Testis (tissue), 3 donors: ENCODE results near the gene KLHL3. TPM values are rescaled to one million over a fixed set of nuclear protein-coding genes. Genes with fewer than 3 reads are reported as not detected.
"Not testable (repeated sequence)": the region's sequence is repeated elsewhere in the genome, so short reads cannot be mapped to it uniquely, and the experiment has no call there.

Experiments
- DNase-seq: peaks from one replicate; pipeline ENCODE4 v3.0.0-alpha.2; 2019
- H3K27ac ChIP-seq, 2 donors: fragments of 200-600 bp; sonication (generic); one replicate each; pipeline ENCODE4 v1.5.1; 2019
- H3K27me3 ChIP-seq: fragments of 200-600 bp; sonication (generic); one replicate; pipeline ENCODE4 v1.5.1; 2019
- H3K36me3 ChIP-seq: fragments of 200-600 bp; sonication (generic); one replicate; pipeline ENCODE4 v1.5.1; 2017; ENCODE audit warnings: low read depth; ENCODE audit errors: missing control alignments
- H3K4me1 ChIP-seq: fragments of 200-600 bp; sonication (generic); one replicate; pipeline ENCODE4 v1.5.1; 2019
- H3K4me3 ChIP-seq, 2 donors: fragments of 200-600 bp; sonication (generic); one replicate each; pipeline ENCODE4 v1.5.1; 2017 to 2019
- H3K9me3 ChIP-seq: fragments of 200-600 bp; sonication (generic); one replicate; pipeline ENCODE4 v1.5.1; 2017
- CTCF ChIP-seq, 3 experiments: fragments of 450-650 bp in 2 of 3; fragments of 200-600 bp in 1 of 3; sonication (generic) in 1 of 3; IDR thresholded peaks; one replicate each; pipeline ENCODE4 v1.5.1; 2016 to 2019; ENCODE audit warnings: antibody characterized with exemption in 3 of 3, mild to moderate bottlenecking in 2 of 3, moderate library complexity in 1 of 3
- POLR2A ChIP-seq: fragments of 450-650 bp; IDR thresholded peaks from one replicate; pipeline ENCODE4 v1.6.1; 2017; ENCODE audit warnings: antibody characterized with exemption, mild to moderate bottlenecking, moderate library complexity
- WGBS, 2 donors: methylation state at CpG; one replicate each; pipeline ENCODE4 v1.1.5; 2018; 5-methylcytosine and 5-hydroxymethylcytosine counted together
- intact Hi-C: fragments of 100-400 bp; cut with DNase I; formaldehyde crosslinking; loops from one replicate; pipeline ENCODE4 v1.15.1; 2023; ENCODE audit warnings: low total_unique reads
- polyA plus RNA-seq: library from polyadenylated mRNA; stranded (reverse); fragments of 350-450 nt; fragmentation: Illumina TruSeq; extraction: RNeasy Lipid Tissue Mini Kit (QIAGEN cat#74804); gene quantifications from one replicate; pipeline ENCODE4 v1.2.3, GENCODE V29; 2014; ENCODE audit warnings: low read depth, low replicate concordance; ENCODE audit not compliant: insufficient read depth
- total RNA-seq, 2 donors: library from RNA; depleted of rRNA; stranded (reverse); fragments of >200 nt; gene quantifications; one replicate each; pipeline ENCODE4 v1.2.3, GENCODE V29; 2016

Gene KLHL3
- total and polyA plus RNA-seq, 3 donors from 2014 or later, result 13.7 to 35.0 (median 26.2) TPM

- WGBS, 2 donors, result 82 to 83% methylated on average over 3 of the region's 3 CpGs
- intact Hi-C loops, result no loop called here
- H3K27ac ChIP-seq, result no peak overlapping the region
- no peak overlapping the region for H3K4me3 ChIP-seq
- H3K9me3 ChIP-seq, result no peaks in the 10 kb centered on the region
- TF ChIP-seq POLR2A, result no peak
- no peak for TF ChIP-seq CTCF (IDR thresholded peaks at IDR 0.05)
- no peaks in the 10 kb centered on the region for H3K27me3 ChIP-seq
- no peaks in the 10 kb centered on the region for H3K36me3 ChIP-seq
- DNase-seq, result no peak
- H3K4me1 ChIP-seq, result no peaks in the 10 kb centered on the region
Observed at GRCh38 chr5:137651022-137651421, 84.9 kb downstream of the KLHL3 start.

DNA sequence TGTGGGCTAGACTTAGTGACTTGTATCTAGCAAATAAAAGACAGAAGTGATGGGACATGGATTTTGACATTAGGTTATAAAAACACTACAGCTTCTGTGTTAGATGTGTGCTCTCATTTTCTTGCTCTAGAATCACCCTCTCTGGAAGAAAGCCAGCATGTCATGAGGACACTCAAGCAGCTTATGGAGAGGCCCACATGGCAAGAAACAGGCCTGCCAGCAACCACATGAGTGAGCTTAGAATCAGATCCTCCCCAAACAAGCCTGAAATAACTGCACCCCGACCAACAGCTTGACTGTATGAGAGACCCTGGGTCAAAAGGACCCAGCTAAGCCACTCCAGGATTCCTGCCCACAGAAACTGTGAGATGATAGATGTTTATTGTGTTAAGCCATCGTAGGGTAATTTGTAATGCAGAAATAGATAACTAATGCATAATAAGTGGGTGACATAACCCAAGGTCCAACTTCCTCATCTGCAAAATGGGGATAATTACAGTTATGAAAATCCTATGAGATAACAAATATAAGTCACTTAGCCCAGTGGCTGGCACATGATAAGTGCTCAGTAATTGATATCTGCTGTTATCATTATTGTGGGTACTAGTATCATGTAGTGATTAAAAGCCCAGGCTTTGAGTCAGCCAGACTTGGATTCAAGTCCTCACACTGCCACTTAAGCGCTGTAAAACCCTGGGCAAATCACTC lies 86.5 kb downstream of the KLHL3 start:
- no peaks in the 10 kb centered on the region for H3K4me1 ChIP-seq
- no peak overlapping the region for H3K4me3 ChIP-seq
- H3K36me3 ChIP-seq, result no peaks in the 10 kb centered on the region
- WGBS, 2 donors, result 83 to 86% methylated on average over 3 of the region's 3 CpGs
- H3K27me3 ChIP-seq, result no peaks in the 10 kb centered on the region
- no peaks in the 10 kb centered on the region for H3K9me3 ChIP-seq
- no peak for TF ChIP-seq CTCF (IDR thresholded peaks at IDR 0.05)
- no peak for TF ChIP-seq POLR2A
- DNase-seq, result no peak
- intact Hi-C loops, result no loop called here
- no peak overlapping the region for H3K27ac ChIP-seq

DNA sequence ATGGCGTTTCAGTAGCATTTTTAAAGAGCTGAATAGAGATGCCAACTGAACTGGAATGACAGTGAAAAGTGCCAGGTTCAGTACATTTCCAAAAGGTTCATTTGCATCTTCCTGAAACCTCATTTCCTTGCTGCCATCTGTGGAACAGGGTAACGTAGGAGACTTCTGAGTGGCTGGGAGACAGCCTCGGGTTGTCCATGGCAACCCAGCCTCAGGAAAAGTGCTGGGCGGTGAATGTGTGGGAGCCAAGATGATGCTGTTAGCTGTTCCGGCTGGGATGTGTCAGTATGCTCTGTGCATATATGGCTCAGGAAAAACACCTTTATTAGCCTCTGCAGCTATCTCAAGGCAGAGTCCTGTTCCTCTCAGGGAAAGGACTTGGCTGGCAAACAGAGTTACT lies 87.5 kb downstream of the KLHL3 start:
- intact Hi-C loops, result no loop called here

DNA sequence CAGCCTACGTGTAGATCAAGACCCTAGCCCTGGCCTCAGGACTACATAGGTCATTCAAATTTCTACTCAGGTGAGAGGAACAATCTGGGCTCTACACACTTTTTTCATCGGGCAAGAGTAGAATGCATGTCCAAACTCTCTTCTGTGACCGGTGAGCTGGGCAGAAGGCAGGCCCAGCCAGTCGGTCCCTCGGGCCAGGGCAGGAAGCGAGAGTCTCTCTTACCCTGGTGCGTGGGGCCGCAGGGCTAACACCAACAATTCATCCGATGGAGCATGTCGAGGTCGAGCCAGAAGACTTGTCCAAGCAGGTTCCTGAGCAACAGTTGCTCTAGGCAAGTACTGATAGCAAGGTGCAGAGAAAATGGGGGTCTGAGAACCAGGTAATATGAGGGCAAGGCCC lies 88.5 kb downstream of the KLHL3 start:
- no peaks in the 10 kb centered on the region for H3K4me1 ChIP-seq
- H3K27ac ChIP-seq, result no peak overlapping the region
- WGBS, 2 donors, result 95 to 97% methylated on average over 11 of the region's 11 CpGs
- DNase-seq, result no peak
- no peak overlapping the region for H3K4me3 ChIP-seq
- no peaks in the 10 kb centered on the region for H3K9me3 ChIP-seq
- intact Hi-C loops, result no loop called here
- no peaks in the 10 kb centered on the region for H3K36me3 ChIP-seq
- TF ChIP-seq CTCF (IDR thresholded peaks at IDR 0.05), result no peak
- no peak for TF ChIP-seq POLR2A
- no peaks in the 10 kb centered on the region for H3K27me3 ChIP-seq

More for the DNA sequence above, 87.5 kb downstream of the KLHL3 start:
- H3K4me3 ChIP-seq, result no peak overlapping the region
- no peaks in the 10 kb centered on the region for H3K36me3 ChIP-seq
- H3K9me3 ChIP-seq, result no peaks in the 10 kb centered on the region
- no peak for DNase-seq
- no peaks in the 10 kb centered on the region for H3K27me3 ChIP-seq
- no peak overlapping the region for H3K27ac ChIP-seq
- WGBS, 2 donors, result 87 to 92% methylated on average over 5 of the region's 5 CpGs
- TF ChIP-seq CTCF (IDR thresholded peaks at IDR 0.05), result no peak
- no peak for TF ChIP-seq POLR2A
- H3K4me1 ChIP-seq, result no peaks in the 10 kb centered on the region

GRCh38 chr5:137646761-137647160 lies 89.1 kb downstream of the KLHL3 start:
- WGBS, 2 donors, result 65 to 85% methylated on average over 2 of the region's 2 CpGs
- intact Hi-C loops, result no loop called here
- no peaks in the 10 kb centered on the region for H3K4me1 ChIP-seq
- H3K36me3 ChIP-seq, result no peaks in the 10 kb centered on the region
- no peak overlapping the region for H3K4me3 ChIP-seq
- TF ChIP-seq CTCF (IDR thresholded peaks at IDR 0.05), result no peak
- TF ChIP-seq POLR2A, result no peak
- DNase-seq, result no peak
- no peaks in the 10 kb centered on the region for H3K27me3 ChIP-seq
- no peaks in the 10 kb centered on the region for H3K9me3 ChIP-seq
- H3K27ac ChIP-seq, result no peak overlapping the region

- H3K27ac ChIP-seq, H3K27me3 ChIP-seq, H3K36me3 ChIP-seq, H3K4me3 ChIP-seq, H3K4me1 ChIP-seq, DNase-seq, intact Hi-C loops, H3K9me3 ChIP-seq: not testable (repeated sequence)
- WGBS, 2 donors, result 97 to 98% methylated on average over 2 of the region's 2 CpGs
Observed at GRCh38 chr5:137643081-137643480, 92.8 kb downstream of the KLHL3 start.
